ENCODE data around the gene BARHL1. TPM values are rescaled to one million over a fixed set of nuclear protein-coding genes. Genes with fewer than 3 reads are reported as not detected.
"Not testable (repeated sequence)": the region's sequence is repeated elsewhere in the genome, so short reads cannot be mapped to it uniquely, and the experiment has no call there.

BARHL1 gene
- total RNA-seq, 2 donors from 2014 or later = not detected

DNA sequence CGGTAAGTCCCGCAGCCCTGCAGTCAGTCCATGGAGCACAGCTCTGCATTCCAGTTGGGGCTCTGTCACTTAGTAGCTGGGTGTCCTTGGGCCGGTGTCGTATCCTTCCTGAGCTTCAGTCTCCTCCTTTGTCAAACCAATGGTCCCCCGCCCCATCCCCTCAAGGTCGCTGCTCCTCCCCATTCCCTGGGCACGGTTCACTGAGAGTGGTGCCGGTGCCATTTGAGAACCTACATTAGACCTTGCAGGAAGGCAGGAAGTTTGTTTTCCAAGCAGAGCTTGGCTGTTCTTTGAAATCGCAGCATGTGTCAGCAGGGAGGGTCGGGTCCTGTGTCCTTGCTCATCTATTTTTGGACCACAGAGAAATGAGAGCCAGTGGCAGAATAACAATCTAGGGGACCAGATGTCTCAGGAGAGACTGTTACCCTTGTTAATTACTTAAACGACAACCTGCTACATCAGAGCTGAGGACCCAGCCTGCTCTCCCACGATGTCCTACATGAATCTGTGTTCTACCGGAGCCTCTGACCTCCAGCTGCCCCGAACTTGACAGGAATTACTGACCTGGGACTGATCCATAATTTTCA lies 21.7 kb upstream of the BARHL1 start:
- H3K27ac ChIP-seq = no peak overlapping the region
- TF ChIP-seq, protein P1, sequence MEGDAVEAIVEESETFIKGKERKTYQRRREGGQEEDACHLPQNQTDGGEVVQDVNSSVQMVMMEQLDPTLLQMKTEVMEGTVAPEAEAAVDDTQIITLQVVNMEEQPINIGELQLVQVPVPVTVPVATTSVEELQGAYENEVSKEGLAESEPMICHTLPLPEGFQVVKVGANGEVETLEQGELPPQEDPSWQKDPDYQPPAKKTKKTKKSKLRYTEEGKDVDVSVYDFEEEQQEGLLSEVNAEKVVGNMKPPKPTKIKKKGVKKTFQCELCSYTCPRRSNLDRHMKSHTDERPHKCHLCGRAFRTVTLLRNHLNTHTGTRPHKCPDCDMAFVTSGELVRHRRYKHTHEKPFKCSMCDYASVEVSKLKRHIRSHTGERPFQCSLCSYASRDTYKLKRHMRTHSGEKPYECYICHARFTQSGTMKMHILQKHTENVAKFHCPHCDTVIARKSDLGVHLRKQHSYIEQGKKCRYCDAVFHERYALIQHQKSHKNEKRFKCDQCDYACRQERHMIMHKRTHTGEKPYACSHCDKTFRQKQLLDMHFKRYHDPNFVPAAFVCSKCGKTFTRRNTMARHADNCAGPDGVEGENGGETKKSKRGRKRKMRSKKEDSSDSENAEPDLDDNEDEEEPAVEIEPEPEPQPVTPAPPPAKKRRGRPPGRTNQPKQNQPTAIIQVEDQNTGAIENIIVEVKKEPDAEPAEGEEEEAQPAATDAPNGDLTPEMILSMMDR (IDR thresholded peaks at IDR 0.05) = no peak
- TF ChIP-seq POLR2A (IDR thresholded peaks at IDR 0.05) = no peak
- no peak for TF ChIP-seq POLR2AphosphoS5 (IDR thresholded peaks at IDR 0.05)
- intact Hi-C loops (cut with DNase I) = no loop called here
- 31% methylated on average over 14 of the region's 14 CpGs for WGBS
- no peaks in the 10 kb centered on the region for H3K9me3 ChIP-seq
- no peak for DNase-seq (ENCODE audit: low spot score)
- H3K4me1 ChIP-seq (replicated peaks) = no peaks in the 10 kb centered on the region
- no peak overlapping the region for H3K4me3 ChIP-seq
- H3K27me3 ChIP-seq (replicated peaks; ENCODE audit: insufficient read depth) = peaks cover 4% of the 10 kb centered on the region
- H3K36me3 ChIP-seq = no peaks in the 10 kb centered on the region

DNA sequence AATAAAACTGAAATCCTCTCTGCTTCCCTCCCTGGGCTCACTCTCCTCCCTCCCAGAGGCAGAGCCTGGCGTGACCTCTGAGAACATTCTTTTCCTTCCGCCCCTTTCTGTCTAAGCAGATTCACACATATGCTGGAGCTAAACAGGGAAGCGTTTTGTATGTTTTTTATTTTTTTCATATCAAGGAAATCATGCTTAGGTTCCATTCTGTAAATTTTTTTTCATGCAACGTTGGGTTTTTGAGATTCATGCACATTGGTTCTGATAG lies 20.2 kb upstream of the BARHL1 start:
- H3K36me3 ChIP-seq = no peaks in the 10 kb centered on the region
- no peaks in the 10 kb centered on the region for H3K9me3 ChIP-seq
- H3K4me3 ChIP-seq = no peak overlapping the region
- no peak for DNase-seq (ENCODE audit: low spot score)
- H3K27me3 ChIP-seq (replicated peaks; ENCODE audit: insufficient read depth) = peaks cover 2% of the 10 kb centered on the region
- intact Hi-C loops (cut with DNase I) = no loop called here
- TF ChIP-seq POLR2A (IDR thresholded peaks at IDR 0.05) (no peak), POLR2AphosphoS5 (IDR thresholded peaks at IDR 0.05) (no peak)
- TF ChIP-seq, protein P1 (IDR thresholded peaks at IDR 0.05) = no peak
- 36% methylated on average over 4 of the region's 4 CpGs for WGBS
- no peaks in the 10 kb centered on the region for H3K4me1 ChIP-seq (replicated peaks)
- no peak overlapping the region for H3K27ac ChIP-seq

DNA sequence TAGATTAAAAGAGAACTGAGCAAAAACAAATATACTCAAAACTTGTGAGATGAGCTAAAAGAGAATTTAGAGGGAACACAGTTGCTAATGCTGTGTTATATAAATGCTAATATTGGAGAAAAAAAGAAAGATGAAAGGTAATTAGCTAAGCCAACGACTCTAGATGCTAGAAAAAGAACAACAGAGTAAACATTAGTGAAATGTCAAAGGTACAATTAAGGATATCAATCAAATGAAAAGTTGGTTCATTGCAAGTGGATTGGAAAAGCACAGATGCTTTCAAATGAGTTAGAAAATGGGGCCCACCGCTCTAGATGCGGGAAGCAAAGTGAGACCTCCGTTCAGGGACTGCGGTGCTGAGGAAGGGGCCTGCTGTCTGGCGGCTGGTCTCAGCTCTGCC lies 17.9 kb upstream of the BARHL1 start:
- TF ChIP-seq, protein P1 (IDR thresholded peaks at IDR 0.05) = no peak
- TF ChIP-seq POLR2AphosphoS5 (IDR thresholded peaks at IDR 0.05) (no peak), POLR2A (IDR thresholded peaks at IDR 0.05) (no peak)
- Histone ChIP-seq H3K4me3 (no peak overlapping the region), H3K27me3 (replicated peaks; ENCODE audit: insufficient read depth) (peaks cover 2% of the 10 kb centered on the region), H3K36me3 (no peaks in the 10 kb centered on the region), H3K27ac (no peak overlapping the region), H3K9me3 (no peaks in the 10 kb centered on the region), H3K4me1 (replicated peaks) (no peaks in the 10 kb centered on the region)
- WGBS = 70% methylated on average over 6 of the region's 6 CpGs
- intact Hi-C loops (cut with DNase I) = no loop called here
- no peak for DNase-seq (ENCODE audit: low spot score)

DNA sequence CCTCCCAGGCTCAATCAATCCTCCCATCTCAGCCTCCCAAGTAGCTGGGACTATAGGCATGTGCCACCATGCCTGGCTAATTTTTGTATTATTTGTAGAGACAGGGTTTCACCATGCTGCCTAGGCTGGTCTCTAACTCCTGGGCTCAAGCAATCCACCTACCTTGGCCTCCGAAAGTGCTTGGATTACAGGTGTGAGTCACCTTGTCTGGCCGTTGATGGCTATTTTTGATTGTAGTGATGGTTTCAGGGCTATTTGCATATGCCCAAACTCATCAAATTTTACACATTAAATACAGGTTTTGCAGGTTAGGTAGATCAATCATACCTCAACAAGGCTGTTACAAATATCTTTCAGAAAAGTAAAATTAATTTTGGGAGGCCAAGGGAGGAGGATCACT lies 13.6 kb upstream of the BARHL1 start:
- intact Hi-C loops (cut with DNase I); H3K4me3 ChIP-seq; H3K36me3 ChIP-seq; DNase-seq (ENCODE audit: low spot score); H3K27ac ChIP-seq; H3K27me3 ChIP-seq (replicated peaks; ENCODE audit: insufficient read depth); H3K9me3 ChIP-seq; H3K4me1 ChIP-seq (replicated peaks): not testable (repeated sequence)
- WGBS = 63% methylated on average over 2 of the region's 2 CpGs

DNA sequence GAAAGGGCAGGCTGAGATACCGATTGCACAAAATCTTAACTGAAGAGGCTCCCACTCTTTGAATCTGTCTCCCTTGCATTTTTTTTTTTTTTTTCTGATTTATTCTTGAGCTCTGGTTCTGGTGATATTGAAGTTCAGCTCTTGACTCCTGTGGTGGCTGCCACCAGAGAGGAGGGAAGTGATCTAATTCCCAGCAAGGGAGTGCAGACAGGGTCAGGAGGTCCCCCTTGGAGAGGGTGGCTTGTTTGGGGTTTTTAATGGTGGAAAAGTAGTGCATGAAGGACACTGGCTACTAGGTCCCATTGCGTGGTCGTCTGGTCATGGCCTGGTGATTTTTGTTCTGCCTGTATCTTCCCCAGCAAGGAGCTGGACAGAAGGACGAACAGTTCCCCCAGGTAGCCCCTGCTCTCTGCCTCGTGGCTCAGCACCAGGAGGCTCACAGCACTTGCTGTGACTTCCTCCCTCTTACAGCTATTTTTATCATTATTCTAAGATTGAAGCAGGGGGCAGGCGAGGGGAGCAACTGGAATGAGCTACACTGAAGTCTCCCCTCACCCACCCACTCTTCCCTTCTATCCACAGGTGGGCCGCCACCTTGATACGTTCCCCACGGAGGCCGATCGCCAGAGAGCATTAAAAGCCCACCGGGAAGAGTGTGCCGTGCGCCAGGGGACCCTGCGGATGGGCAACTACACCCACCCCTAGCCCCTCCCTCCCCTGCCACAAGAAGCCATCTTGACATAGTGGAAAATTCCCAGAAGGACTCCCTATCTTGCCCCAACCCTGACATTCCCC lies 10.4 kb upstream of the BARHL1 start:
- Histone ChIP-seq H3K27ac (no peak overlapping the region), H3K9me3 (no peaks in the 10 kb centered on the region), H3K36me3 (no peaks in the 10 kb centered on the region), H3K4me3 (no peak overlapping the region), H3K27me3 (replicated peaks; ENCODE audit: insufficient read depth) (peaks cover 3% of the 10 kb centered on the region), H3K4me1 (replicated peaks) (no peaks in the 10 kb centered on the region)
- no peak for TF ChIP-seq POLR2AphosphoS5 (IDR thresholded peaks at IDR 0.05)
- TF ChIP-seq POLR2A (IDR thresholded peaks at IDR 0.05) = no peak
- TF ChIP-seq, protein P1 (IDR thresholded peaks at IDR 0.05) = no peak
- intact Hi-C loops (cut with DNase I) = loop anchor here (5.0 kb wide), 1 partner anchor 65 kb away; no protein-coding TSS in a partner anchor
- WGBS = 77% methylated on average over 15 of the region's 15 CpGs
- DNase-seq (ENCODE audit: low spot score) = no peak

Data from prostate gland (tissue), 2 donors.